Breast epithelium (tissue), 3 donors: ENCODE results near the gene TTC28.

ENCODE experiments used
- POLR2A ChIP-seq: fragments of 450-650 bp; IDR thresholded peaks from one replicate; pipeline ENCODE4 v1.6.1; 2016; ENCODE audit warnings: antibody characterized with exemption, mild to moderate bottlenecking, moderate library complexity
- TF ChIP-seq, protein P1 (sequence below), 3 donors: fragments of 450-650 bp; IDR thresholded peaks; one replicate each; pipeline ENCODE4 v1.5.1; 2016 to 2017; ENCODE audit warnings: antibody characterized with exemption in 3 of 3, mild to moderate bottlenecking in 3 of 3, moderate library complexity in 3 of 3

GRCh38 chr22:27989758-27990450 is 689.7 kb downstream of the TTC28 start:
- no peak for TF ChIP-seq POLR2A
- TF ChIP-seq, protein P1, sequence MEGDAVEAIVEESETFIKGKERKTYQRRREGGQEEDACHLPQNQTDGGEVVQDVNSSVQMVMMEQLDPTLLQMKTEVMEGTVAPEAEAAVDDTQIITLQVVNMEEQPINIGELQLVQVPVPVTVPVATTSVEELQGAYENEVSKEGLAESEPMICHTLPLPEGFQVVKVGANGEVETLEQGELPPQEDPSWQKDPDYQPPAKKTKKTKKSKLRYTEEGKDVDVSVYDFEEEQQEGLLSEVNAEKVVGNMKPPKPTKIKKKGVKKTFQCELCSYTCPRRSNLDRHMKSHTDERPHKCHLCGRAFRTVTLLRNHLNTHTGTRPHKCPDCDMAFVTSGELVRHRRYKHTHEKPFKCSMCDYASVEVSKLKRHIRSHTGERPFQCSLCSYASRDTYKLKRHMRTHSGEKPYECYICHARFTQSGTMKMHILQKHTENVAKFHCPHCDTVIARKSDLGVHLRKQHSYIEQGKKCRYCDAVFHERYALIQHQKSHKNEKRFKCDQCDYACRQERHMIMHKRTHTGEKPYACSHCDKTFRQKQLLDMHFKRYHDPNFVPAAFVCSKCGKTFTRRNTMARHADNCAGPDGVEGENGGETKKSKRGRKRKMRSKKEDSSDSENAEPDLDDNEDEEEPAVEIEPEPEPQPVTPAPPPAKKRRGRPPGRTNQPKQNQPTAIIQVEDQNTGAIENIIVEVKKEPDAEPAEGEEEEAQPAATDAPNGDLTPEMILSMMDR (IDR thresholded peaks at IDR 0.05), result no peak
